ENCODE results near the gene TMA7.

TMA7 gene

GRCh38 chr3:48425281-48425812, 14.7 kb upstream of the TMA7 start:
- H3K4me3 ChIP-seq (ENCODE audit: low read length): peak overlapping the region; percentile 69
- no peak for TF ChIP-seq CTCF (conservative IDR thresholded peaks at IDR 0.05; ENCODE audit: low read depth, low read length)
- peak; percentile 78 for DNase-seq (ENCODE audit: low read depth)

- no peak for TF ChIP-seq CTCF (conservative IDR thresholded peaks at IDR 0.05; ENCODE audit: low read depth, low read length)
- H3K4me3 ChIP-seq (ENCODE audit: low read length): peak overlapping the region; percentile 69
- DNase-seq (ENCODE audit: low read depth): no peak
Observed at GRCh38 chr3:48426401-48426909, 13.6 kb upstream of the TMA7 start.

GRCh38 chr3:48426944-48427629, 13.0 kb upstream of the TMA7 start:
- no peak for DNase-seq (ENCODE audit: low read depth)
- no peak for TF ChIP-seq CTCF (conservative IDR thresholded peaks at IDR 0.05; ENCODE audit: low read depth, low read length)
- H3K4me3 ChIP-seq (ENCODE audit: low read length): peak overlapping the region; percentile 69

- DNase-seq (ENCODE audit: low read depth): no peak
- no peak for TF ChIP-seq CTCF (conservative IDR thresholded peaks at IDR 0.05; ENCODE audit: low read depth, low read length)
- H3K4me3 ChIP-seq (ENCODE audit: low read length): peak overlapping the region; percentile 69
Observed at GRCh38 chr3:48427630-48427962, 12.5 kb upstream of the TMA7 start.

GRCh38 chr3:48428088-48428571, 11.9 kb upstream of the TMA7 start:
- peak overlapping the region; percentile 69 for H3K4me3 ChIP-seq (ENCODE audit: low read length)

GRCh38 chr3:48428572-48429316, 11.3 kb upstream of the TMA7 start:
- no peak for TF ChIP-seq CTCF (conservative IDR thresholded peaks at IDR 0.05; ENCODE audit: low read depth, low read length)
- DNase-seq (ENCODE audit: low read depth): no peak

More at GRCh38 chr3:48428088-48428571, 11.9 kb upstream of the TMA7 start:
- no peak for TF ChIP-seq CTCF (conservative IDR thresholded peaks at IDR 0.05; ENCODE audit: low read depth, low read length)
- no peak for DNase-seq (ENCODE audit: low read depth)

More at GRCh38 chr3:48428572-48429316, 11.3 kb upstream of the TMA7 start:
- H3K4me3 ChIP-seq (ENCODE audit: low read length): peak overlapping the region; percentile 69

Measured in retinal pigment epithelial cell (primary cell).